ENCODE data around the gene ARFGEF3. TPM values are rescaled to one million over a fixed set of nuclear protein-coding genes. Genes with fewer than 3 reads are reported as not detected.

ARFGEF3 gene
- total and polyA plus RNA-seq, 10 of the 15 experiments (the other 5 are each of a cell fraction or from before 2014, with no cell fraction given), result under 0.01 to 0.08 (median 0.02) TPM; not detected in 1

DNA sequence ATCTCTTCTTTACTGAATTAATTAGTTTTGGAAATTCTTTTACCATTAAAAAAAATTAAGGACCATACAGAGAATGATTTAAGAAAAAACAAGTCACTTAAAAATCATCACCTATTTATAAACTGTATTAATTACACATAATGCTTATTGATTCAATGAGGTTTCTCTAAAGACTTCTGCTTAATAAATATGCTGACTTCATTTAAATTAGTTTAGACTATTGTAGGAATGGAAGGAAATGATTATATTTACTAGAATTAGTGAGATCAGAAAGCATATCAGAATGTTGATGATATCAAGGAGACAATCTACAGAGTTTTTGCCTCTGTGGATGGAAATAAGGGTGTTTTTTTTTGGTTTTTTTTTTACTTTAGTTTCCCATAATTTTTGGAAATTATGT, 181.4 kb downstream of the ARFGEF3 start (continued):
- TF ChIP-seq, protein P1, sequence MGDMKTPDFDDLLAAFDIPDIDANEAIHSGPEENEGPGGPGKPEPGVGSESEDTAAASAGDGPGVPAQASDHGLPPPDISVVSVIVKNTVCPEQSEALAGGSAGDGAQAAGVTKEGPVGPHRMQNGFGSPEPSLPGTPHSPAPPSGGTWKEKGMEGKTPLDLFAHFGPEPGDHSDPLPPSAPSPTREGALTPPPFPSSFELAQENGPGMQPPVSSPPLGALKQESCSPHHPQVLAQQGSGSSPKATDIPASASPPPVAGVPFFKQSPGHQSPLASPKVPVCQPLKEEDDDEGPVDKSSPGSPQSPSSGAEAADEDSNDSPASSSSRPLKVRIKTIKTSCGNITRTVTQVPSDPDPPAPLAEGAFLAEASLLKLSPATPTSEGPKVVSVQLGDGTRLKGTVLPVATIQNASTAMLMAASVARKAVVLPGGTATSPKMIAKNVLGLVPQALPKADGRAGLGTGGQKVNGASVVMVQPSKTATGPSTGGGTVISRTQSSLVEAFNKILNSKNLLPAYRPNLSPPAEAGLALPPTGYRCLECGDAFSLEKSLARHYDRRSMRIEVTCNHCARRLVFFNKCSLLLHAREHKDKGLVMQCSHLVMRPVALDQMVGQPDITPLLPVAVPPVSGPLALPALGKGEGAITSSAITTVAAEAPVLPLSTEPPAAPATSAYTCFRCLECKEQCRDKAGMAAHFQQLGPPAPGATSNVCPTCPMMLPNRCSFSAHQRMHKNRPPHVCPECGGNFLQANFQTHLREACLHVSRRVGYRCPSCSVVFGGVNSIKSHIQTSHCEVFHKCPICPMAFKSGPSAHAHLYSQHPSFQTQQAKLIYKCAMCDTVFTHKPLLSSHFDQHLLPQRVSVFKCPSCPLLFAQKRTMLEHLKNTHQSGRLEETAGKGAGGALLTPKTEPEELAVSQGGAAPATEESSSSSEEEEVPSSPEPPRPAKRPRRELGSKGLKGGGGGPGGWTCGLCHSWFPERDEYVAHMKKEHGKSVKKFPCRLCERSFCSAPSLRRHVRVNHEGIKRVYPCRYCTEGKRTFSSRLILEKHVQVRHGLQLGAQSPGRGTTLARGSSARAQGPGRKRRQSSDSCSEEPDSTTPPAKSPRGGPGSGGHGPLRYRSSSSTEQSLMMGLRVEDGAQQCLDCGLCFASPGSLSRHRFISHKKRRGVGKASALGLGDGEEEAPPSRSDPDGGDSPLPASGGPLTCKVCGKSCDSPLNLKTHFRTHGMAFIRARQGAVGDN (IDR thresholded peaks at IDR 0.05), result no peak
- TF ChIP-seq TARDBP (IDR thresholded peaks at IDR 0.05; ENCODE audit: borderline replicate concordance), result no peak

DNA sequence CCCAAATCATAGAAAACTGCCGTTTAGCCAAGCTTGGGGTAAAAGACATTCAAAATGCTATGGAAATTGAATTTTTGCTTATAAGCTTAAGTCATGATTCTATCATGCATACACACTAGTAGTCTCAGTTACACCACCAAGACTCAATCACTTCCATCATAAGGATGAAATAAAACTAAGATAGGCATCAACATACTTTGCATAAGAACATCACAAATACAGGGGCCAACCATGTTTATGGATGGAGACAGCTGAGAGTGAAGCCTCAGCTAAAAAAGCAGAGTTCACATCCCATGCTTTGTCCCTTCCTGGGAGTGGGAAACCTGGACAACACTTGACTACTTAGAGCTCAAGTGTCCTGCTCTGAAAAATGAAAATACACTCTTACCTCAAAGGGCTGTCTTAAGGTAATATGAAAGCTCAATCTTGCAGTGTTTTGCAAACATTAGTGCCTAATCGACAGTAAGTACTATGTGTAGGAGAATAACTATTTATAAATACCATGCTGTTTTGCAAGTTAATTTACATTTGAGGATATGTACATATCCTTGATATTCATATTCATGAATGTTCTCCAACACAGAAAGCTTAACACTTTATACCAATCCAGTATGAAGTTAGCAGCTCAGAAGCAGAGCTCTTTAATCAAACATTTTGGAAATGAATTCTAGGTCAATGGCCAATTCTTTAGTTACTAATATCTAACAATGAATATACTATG, 184.0 kb downstream of the ARFGEF3 start:
- no peaks in the 10 kb centered on the region for H3K4me1 ChIP-seq (ENCODE audit: control insufficient read depth, insufficient read depth, low read length)
- no peaks in the 10 kb centered on the region for H3K27me3 ChIP-seq (replicated peaks in 1 of 2; ENCODE audit: control insufficient read depth in 2 of 2, insufficient read depth in 2 of 2, low read length in 1 of 2)
- ChIA-PET POLR2A (no interaction called here), SMC1A (ENCODE audit: uncharacterized antibody, unreplicated experiment) (no interaction called here), RAD21 (ENCODE audit: unreplicated experiment) (interaction anchor here (0.9 kb wide), 1 partner anchor 57 kb away, joined by 6 read pairs; no protein-coding TSS in a partner anchor), CTCF (interaction anchor here (0.9 to 1.4 kb wide), 4 partner anchors 27 to 229 kb away, joined by 3 to 4 read pairs (median 4); no protein-coding TSS in a partner anchor)
- H4K20me1 ChIP-seq (ENCODE audit: control insufficient read depth, insufficient read depth), result no peaks in the 10 kb centered on the region
- WGBS (ENCODE audit: insufficient coverage, insufficient replicate concordance, low lambda C conversion rate, missing lambda C conversion rate), result 18% methylated on average over 2 of the region's 2 CpGs
- H3K9ac ChIP-seq (ENCODE audit: control insufficient read depth, insufficient read depth, low read length), result no peak overlapping the region
- BruUV-seq (replicated peaks), result no TSS peak
- H2AFZ ChIP-seq (ENCODE audit: control insufficient read depth, low read depth, low read length), result no peak overlapping the region
- H3K4me3 ChIP-seq, result no peak overlapping the region
- no peak for DNase-seq (ENCODE audit: low read depth, low spot score)
- H3K4me2 ChIP-seq (ENCODE audit: control insufficient read depth, insufficient read depth), result no peak overlapping the region
- no peak for ATAC-seq
- no peaks in the 10 kb centered on the region for H3K36me3 ChIP-seq (ENCODE audit: control insufficient read depth in 2 of 2, insufficient read depth in 2 of 2, low read length in 1 of 2)
- no peaks in the 10 kb centered on the region for H3K9me3 ChIP-seq (replicated peaks; ENCODE audit: control insufficient read depth, insufficient read depth, low read length)
- no peak for FAIRE-seq
- in situ Hi-C loops (cut with MboI), result no loop called here
- no peak overlapping the region for H3K27ac ChIP-seq (ENCODE audit: control insufficient read depth, insufficient read depth)
- intact Hi-C loops (cut with micrococcal nuclease; ENCODE audit: unreplicated experiment), result no loop called here
- no peaks in the 10 kb centered on the region for H3K79me2 ChIP-seq (ENCODE audit: control insufficient read depth, insufficient read depth, low read length)
- TF ChIP-seq RELA (IDR thresholded peaks at IDR 0.05; ENCODE audit: borderline replicate concordance, partially characterized antibody) (no peak), MXI1 (IDR thresholded peaks at IDR 0.05; ENCODE audit: low read depth, low read length) (no peak), STAT3 (IDR thresholded peaks at IDR 0.05; ENCODE audit: low read depth, low read length) (no peak), POLR2AphosphoS2 (IDR thresholded peaks at IDR 0.05; ENCODE audit: low read depth, low read length) (no peak), NFYA (IDR thresholded peaks at IDR 0.05; ENCODE audit: borderline replicate concordance, low read depth, low read length) (no peak), RAD51 (IDR thresholded peaks at IDR 0.05) (no peak), PAX8 (IDR thresholded peaks at IDR 0.05) (no peak)
- TF ChIP-seq, protein P2, sequence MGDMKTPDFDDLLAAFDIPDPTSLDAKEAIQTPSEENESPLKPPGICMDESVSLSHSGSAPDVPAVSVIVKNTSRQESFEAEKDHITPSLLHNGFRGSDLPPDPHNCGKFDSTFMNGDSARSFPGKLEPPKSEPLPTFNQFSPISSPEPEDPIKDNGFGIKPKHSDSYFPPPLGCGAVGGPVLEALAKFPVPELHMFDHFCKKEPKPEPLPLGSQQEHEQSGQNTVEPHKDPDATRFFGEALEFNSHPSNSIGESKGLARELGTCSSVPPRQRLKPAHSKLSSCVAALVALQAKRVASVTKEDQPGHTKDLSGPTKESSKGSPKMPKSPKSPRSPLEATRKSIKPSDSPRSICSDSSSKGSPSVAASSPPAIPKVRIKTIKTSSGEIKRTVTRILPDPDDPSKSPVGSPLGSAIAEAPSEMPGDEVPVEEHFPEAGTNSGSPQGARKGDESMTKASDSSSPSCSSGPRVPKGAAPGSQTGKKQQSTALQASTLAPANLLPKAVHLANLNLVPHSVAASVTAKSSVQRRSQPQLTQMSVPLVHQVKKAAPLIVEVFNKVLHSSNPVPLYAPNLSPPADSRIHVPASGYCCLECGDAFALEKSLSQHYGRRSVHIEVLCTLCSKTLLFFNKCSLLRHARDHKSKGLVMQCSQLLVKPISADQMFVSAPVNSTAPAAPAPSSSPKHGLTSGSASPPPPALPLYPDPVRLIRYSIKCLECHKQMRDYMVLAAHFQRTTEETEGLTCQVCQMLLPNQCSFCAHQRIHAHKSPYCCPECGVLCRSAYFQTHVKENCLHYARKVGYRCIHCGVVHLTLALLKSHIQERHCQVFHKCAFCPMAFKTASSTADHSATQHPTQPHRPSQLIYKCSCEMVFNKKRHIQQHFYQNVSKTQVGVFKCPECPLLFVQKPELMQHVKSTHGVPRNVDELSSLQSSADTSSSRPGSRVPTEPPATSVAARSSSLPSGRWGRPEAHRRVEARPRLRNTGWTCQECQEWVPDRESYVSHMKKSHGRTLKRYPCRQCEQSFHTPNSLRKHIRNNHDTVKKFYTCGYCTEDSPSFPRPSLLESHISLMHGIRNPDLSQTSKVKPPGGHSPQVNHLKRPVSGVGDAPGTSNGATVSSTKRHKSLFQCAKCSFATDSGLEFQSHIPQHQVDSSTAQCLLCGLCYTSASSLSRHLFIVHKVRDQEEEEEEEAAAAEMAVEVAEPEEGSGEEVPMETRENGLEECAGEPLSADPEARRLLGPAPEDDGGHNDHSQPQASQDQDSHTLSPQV (IDR thresholded peaks at IDR 0.05), result no peak
- TF ChIP-seq, protein P3, sequence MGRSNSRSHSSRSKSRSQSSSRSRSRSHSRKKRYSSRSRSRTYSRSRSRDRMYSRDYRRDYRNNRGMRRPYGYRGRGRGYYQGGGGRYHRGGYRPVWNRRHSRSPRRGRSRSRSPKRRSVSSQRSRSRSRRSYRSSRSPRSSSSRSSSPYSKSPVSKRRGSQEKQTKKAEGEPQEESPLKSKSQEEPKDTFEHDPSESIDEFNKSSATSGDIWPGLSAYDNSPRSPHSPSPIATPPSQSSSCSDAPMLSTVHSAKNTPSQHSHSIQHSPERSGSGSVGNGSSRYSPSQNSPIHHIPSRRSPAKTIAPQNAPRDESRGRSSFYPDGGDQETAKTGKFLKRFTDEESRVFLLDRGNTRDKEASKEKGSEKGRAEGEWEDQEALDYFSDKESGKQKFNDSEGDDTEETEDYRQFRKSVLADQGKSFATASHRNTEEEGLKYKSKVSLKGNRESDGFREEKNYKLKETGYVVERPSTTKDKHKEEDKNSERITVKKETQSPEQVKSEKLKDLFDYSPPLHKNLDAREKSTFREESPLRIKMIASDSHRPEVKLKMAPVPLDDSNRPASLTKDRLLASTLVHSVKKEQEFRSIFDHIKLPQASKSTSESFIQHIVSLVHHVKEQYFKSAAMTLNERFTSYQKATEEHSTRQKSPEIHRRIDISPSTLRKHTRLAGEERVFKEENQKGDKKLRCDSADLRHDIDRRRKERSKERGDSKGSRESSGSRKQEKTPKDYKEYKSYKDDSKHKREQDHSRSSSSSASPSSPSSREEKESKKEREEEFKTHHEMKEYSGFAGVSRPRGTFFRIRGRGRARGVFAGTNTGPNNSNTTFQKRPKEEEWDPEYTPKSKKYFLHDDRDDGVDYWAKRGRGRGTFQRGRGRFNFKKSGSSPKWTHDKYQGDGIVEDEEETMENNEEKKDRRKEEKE (IDR thresholded peaks at IDR 0.05), result no peak

Data from GM12878 (cell line).